ENCODE results near the gene TTC23.

Gene TTC23, protein sequence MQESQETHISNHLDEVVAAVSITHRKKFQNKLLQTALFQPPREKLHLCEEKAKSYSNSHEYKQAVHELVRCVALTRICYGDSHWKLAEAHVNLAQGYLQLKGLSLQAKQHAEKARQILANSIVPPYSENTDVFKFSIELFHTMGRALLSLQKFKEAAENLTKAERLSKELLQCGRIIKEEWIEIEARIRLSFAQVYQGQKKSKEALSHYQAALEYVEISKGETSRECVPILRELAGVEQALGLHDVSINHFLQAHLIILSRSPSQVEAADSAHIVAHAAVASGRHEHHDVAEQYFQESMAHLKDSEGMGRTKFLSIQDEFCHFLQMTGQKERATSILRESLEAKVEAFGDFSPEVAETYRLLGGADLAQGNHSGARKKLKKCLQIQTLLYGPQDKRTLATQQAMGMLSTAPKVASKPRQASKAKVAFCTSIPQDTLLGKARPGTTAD

DNA sequence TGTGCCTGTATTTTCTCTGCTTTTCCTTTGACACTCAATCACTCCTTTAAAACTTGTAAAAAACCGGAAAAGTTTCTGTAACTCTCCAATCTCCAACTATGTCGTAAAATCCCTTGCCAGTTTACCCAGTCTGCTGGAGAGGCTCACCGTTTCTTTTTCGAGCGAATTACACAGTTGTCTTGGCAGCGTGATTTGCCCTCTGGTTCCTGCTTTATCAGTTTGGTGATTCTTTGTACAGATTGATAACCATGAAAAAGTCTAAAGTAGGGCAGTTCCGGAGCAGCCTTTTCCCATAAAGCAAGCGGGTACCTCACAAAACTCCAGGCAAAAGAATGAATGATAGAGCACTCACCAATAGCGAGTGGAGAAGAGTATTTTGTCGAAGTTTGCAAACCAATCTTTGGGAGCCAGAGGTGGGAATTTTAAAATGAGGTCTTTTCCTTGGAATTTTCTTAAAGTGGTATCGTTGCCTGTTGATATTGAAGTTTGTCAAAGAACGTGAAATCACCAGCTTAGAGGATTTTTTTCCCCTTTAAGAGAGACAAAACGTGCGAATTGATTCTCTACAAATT lies at the start of gene TTC23:
Gene TTC23 (minus strand): TSS at position 312 of the 572 bp plus-strand sequence. CDS start 20,869 bp downstream, outside the sequence.
- peak; percentile 99 for FAIRE-seq

DNA sequence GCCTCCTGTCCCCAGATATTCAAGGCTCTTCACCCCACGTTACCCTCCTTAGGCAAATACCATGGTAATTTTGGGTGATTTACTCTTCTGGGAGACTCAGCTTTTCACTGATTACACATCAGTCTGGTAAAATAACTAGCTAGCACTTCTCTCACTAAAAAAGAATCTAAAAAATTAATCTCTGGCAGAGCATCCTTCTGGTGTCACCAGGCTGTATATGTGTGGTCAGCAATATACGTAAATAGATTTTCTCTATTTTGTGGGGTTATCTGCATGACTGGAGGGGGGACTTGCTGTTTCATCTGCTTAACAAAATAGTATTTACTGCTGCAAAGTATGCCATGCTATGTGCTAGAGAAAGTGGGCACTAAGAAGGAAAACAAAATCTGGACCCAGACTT lies 47.0 kb upstream of the TTC23 start:
- no peak for FAIRE-seq

GRCh38 chr15:99295840-99296239 lies 46.5 kb upstream of the TTC23 start:
- FAIRE-seq: no peak

DNA sequence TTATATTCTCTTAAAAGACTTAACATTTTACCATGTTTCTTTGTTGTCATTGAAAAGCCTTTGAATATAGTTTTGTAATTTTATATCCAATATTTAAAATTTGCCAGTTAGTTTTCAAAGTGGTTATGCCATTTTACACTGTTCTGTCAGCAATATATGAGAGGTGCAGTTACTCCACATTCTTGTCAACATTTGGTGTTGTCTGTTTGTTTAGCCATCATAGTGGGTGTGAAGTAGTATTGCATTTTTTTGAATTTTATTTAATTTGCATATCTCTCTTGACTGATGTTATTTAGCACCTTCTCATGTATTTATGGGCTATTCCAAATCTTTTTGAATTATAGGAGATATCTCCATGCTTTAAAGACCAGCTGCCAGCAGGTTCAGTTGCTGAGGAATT lies 42.3 kb upstream of the TTC23 start:
- no peak for FAIRE-seq

DNA sequence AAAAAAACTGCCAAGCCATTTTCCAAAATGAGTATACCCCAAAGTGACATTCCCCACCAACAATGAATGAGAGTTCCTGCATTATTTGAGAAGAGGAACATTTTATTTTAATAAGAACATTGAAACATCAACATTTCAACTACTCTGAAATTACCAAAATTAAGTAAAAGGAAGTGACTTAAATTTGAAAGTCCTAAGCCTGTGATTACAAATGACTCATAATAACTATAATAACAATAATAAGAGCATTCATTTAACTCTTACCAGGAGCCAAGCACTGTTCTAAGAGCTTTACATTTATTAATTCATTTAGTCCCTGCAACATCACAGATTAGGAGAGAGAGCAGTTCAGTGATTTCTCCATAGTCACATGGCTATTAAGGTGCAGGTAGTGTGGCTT lies 34.3 kb upstream of the TTC23 start:
- no peak for FAIRE-seq

GRCh38 chr15:99282586-99282985 lies 33.2 kb upstream of the TTC23 start:
- no peak for FAIRE-seq

- FAIRE-seq: no peak
These were observed 32.7 kb upstream of the TTC23 start for GRCh38 chr15:99282121-99282520.

- no peak for FAIRE-seq
These were observed 30.4 kb upstream of the TTC23 start for GRCh38 chr15:99279827-99280226.

DNA sequence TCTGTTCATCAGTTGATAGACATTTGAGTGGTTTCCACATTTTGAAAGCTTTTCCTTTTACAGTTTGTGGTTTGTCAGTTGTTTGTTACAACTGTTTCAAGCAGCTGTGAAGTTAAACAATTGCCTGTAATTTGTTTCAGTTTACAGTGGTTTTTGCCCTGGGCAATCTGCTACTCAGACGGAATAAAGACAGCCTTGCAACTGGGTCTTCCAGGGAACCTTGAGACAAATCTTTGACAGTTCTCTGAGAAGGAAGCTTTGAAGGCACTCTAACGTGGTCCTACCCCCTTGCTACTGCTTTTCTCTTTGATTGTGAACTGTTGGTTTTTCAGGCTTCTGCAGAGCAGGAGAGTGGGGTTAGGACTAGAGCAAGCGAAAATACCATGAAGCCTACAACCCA lies 29.9 kb upstream of the TTC23 start:
- FAIRE-seq: no peak

GRCh38 chr15:99275525-99276128 lies 26.2 kb upstream of the TTC23 start:
- FAIRE-seq: no peak

DNA sequence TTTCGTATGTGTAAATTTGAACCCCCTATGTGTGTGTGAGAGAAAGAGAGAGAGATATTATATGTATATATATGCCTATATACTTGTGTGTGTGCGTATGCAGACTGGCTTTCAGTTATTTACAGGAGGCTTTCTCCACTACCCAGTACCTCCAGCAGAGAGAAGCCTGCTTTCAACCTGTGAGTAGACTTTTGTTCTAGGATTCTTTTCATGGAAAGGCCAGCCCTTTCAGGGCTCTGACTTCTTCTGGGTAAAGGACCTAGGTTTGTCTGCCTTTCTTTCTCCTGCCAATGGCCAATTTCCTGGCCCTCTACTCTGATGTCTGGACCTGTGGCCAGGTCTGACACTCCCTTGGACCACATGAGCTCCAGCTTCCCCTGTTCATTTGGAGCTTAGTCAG lies 25.7 kb upstream of the TTC23 start:
- FAIRE-seq: no peak

- no peak for FAIRE-seq
These were observed 24.4 kb upstream of the TTC23 start for GRCh38 chr15:99273801-99274200.

DNA sequence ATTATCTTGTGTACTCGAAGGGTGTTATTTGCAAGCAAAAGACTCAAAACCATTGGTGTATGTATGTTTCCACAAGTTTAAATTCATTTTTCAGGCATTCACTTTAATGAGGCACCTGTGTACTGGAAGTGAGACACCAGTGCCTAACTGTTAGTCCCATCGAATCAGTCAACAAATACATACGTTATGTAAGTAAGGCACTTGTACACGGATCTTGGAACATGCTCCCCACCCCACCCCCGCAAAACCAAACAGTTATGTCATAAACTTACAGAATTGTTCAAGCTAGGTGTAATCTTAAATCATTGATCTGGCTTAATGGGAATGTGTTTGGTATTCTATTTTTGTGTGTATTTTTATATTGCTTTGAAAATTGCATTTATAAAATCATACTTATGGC lies 19.1 kb upstream of the TTC23 start:
- no peak for FAIRE-seq

GRCh38 chr15:99267957-99268356 lies 18.6 kb upstream of the TTC23 start:
- FAIRE-seq: no peak

GRCh38 chr15:99265541-99266070 lies 16.2 kb upstream of the TTC23 start:
- FAIRE-seq: no peak

GRCh38 chr15:99264125-99264524 lies 14.7 kb upstream of the TTC23 start:
- no peak for FAIRE-seq

GRCh38 chr15:99257107-99257750 lies 7.8 kb upstream of the TTC23 start:
- no peak for FAIRE-seq

DNA sequence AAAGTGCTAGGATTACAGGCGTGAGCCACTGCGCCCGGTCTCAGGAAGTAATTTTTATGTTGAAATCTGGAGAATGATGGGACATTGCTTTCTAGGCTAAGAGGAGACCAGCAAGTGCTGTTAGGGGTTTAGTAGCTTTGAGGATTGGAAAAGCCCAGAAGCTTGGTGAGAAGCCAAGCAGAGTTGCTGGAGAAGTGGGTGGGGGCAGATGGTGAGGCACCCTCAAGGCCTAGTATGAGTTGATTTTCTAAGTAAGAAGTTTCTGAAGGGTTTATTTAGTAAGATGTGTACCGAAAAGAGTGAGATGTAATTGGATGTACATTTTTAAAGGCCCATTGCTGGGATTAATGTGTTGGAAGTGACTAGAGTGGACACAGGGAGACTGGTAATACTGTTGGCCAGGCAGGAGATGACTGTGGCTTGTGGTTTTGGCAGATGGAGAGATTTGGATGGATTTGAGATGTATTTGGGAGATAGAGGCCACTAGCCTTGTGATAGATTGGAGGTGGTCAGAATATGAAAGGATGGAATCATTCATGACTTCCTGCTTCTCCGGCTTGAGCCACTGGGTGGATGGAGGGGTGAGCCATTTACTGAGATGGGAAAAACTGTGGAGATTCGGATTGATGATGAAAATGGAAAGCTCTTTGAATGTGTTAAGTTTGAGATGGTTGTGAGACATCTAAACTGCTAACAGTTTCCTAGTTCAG lies 4.2 kb upstream of the TTC23 start:
- FAIRE-seq: no peak

DNA sequence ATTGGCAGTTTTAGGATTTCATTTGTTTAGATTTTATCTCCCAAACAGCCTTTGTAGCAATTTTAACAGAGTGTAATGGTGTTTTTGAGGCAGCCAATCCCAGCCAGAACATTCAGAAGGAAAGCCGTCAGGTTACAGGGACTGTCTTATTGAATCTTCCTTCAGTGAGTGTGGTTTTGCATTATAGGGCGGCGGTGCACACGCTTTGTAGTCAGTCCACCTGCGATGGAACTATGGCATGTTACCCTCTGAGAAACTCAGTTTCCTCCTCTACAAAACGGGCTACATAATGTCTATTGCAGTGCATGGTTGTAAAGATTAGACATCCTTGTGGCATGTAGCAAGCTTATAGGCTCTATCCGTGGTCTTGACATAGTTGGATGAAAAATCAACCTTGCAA lies 2.9 kb upstream of the TTC23 start:
- FAIRE-seq: no peak

- FAIRE-seq: peak; percentile 94
These were observed 1.8 kb upstream of the TTC23 start, which contains the start of gene LRRC28 for GRCh38 chr15:99250857-99251841. Gene LRRC28, plus strand, starts transcription at chr15:99251481. Its CDS starts 4,477 bp downstream, at chr15:99255958.

- FAIRE-seq: no peak
These were observed 1.1 kb upstream of the TTC23 start for GRCh38 chr15:99250494-99250856.
